ENCODE data around the gene CST7. TPM values are rescaled to one million over a fixed set of nuclear protein-coding genes. Genes with fewer than 3 reads are reported as not detected.
"Not testable (repeated sequence)": the region's sequence is repeated elsewhere in the genome, so short reads cannot be mapped to it uniquely, and the experiment has no call there.

The CST7 gene
- total RNA-seq, 1 experiment from 2014 or later: not detected

DNA sequence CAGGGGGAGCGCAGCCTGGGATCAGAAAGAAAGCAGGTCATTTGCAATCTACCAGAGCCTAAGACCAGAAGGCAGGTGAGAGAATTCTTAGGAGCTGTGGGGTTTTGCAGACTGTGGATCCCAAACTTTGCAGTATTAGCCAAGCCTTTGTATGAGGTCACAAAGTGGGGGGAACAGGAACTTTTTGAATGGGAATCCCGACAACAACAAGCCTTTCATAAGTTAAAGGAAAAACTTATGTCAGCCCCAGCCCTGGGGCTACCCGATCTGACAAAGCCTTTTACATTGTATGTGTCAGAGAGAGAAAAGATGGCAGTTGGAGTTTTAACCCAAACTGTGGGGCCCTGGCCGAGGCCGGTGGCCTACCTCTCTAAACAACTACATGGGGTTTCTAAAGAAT is 19.8 kb upstream of the CST7 start:
- not testable (repeated sequence) for DNase-seq (ENCODE audit: extremely low read depth, low read depth)

DNA sequence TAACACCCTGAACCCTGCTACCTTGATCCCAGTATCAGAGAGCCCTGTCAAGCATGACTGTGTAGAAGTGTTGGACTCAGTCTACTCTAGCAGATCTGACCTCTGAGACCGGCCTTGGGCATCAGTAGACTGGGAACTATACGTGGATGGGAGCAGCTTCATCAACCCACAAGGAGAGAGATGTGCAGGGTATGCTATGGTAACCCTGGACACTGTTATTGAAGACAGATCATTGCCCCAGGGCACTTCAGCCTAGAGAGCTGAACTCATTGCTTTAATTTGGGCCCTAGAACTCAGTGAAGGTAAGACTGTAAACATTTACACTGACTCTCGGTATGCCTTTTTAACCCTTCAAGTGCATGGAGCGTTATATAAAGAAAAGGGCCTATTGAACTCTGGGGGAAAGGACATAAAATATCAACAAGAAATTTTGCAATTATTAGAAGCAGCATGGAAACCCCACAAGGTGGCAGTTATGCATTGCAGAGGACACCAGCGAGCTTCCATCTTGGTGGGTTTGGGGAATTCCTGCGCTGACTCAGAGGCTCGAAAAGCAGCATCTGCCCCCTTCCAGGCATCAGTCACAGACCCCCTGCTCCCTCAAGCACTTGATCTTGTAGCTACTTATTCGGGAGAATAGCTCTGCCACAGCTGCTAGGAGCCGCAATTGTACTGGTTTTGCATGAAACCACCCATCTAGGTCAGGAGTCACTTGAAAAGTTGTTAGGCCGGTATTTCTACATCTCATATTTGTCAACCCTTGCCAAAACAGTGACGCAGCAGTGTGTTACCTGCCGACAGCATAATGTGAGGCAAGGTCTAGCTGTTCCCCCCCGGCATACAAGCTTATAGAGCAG is 19.0 kb upstream of the CST7 start:
- DNase-seq (ENCODE audit: extremely low read depth, low read depth): not testable (repeated sequence)

DNA sequence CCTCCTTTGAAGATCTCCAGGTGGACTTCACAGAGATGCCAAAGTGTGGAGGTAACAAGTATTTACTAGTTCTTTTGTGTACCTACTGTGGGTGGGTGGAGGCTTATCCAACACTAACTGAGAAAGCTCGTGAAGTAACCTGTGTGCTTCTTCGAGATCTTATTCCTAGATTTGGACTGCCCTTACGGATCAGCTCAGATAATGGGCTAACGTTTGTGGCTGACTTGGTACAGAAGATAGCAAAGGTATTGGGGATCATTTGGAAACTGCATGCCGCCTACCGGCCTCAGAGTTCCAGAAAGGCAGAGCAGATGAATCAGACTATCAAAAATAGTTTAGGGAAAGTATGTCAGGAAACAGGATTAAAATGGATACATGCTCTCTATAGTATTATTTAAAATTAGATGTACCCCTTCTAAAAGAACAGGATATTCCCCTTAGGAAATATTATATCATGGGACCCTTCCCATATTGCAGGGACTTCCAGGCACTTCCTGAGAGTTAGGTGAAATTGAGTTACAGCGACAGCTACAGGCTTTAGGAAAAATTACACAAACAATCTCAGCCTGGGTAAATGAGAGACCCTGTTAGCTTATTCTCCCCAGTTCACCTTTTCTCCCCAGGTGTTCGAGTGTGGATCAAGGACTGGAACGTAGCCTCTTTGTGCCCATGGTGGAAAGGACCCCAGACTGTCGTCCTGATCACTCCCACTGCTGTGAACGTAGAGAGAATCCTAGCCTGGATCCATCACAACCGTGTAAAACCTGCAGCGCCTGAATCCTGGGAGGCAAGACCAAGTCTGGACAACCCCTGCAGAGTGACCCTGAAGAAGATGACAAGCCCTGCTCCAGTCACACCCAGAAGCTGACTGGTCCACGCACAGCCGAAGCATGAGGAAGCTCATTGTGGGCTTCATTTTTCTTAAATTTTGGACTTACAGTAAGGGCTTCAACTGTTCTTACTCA is 18.1 kb upstream of the CST7 start:
- DNase-seq (ENCODE audit: extremely low read depth, low read depth): not testable (repeated sequence)

DNA sequence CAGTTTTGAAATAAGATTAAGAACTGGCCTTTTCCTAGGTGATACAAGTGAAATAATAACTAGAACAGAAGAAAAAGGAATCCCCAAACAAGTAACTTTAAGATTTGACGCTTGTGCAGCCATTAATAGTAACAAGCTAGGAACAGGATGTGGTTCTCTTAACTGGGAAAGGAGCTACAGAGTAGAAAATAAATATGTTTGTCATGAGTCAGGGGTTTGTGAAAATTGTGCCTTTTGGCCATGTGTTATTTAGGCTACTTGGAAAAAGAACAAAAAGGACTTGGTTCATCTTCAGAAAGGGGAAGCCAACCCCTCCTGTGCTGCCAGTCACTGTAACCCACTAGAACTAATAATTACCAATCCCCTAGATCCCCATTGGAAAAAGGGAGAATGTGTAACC is 17.2 kb upstream of the CST7 start:
- DNase-seq (ENCODE audit: extremely low read depth, low read depth): not testable (repeated sequence)

DNA sequence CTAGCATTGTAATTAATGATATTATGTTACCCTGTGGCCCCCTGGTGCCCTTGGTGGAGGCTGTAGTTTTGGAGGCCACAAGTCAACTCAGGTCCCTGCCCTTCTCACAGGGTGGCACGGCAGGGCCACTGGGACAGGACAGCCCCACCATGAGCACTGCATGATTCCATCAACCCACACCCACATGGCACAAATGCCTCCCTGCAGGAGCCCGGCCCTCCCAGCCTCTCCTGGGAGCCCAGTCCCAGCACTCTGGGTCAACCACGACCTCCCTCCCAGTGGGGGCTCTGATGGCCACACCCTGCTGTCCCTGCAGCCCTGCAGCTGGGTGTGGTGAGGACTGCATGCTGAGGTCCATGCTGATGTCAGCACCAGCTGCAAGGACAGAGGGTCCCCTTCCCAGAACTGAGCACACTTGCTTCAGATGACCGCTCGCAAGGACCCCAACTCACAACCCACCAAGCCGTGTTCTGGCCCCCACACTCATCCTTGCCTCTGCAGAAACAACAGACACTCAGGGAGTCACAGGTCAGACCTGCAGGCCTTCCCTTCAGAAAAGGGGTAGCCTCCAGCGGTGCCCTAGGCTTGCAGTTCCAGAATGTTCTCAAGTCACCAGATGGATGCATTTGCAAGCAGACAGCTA is 15.7 kb upstream of the CST7 start:
- no peak for DNase-seq (ENCODE audit: extremely low read depth, low read depth)

DNA sequence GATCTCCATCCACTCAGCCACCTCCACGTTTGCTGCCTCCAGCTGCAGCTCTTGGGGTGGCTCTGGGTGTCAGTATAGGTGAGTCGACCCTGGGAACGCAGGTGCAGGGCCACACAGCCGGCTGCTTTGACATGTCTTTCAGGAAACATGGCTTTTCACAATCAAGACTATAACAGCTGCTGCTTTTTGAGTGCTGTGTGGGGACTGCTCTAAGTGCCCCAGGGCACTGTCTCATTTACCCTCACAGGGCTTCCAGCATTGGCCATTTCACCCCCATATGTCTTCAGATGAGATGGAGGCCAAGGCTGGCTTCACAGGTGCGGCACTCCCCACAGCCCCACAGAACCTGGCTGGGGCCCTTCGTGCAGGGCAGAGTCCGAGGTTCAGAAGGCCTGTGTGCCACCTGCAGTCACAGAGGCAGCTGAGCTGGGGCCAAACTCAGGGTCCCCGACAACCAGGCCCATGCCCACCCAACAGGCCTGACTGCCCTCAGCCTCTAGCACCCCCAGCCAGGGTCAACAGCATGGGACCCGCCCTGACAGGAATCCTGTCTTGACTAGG is 14.9 kb upstream of the CST7 start:
- no peak for DNase-seq (ENCODE audit: extremely low read depth, low read depth)

DNA sequence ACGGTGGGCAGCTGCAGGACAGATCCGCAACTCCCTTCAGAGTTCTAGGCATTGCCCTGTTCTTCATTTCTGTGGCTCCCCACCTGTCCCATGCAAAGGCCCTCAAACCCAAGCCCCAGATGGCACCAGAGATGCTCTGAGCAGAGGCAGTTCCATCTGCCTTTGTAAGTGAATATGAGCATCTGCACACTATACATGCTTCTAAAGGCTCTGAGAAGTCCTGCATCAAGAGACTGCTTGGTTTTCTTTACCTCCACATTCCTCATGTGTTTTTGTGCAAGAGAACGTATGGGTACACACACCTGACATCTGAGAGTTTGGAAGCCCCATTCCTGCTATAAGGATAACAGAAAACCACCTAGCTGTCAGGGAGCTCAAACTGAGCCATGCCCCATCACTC is 14.4 kb upstream of the CST7 start:
- DNase-seq (ENCODE audit: extremely low read depth, low read depth): no peak

DNA sequence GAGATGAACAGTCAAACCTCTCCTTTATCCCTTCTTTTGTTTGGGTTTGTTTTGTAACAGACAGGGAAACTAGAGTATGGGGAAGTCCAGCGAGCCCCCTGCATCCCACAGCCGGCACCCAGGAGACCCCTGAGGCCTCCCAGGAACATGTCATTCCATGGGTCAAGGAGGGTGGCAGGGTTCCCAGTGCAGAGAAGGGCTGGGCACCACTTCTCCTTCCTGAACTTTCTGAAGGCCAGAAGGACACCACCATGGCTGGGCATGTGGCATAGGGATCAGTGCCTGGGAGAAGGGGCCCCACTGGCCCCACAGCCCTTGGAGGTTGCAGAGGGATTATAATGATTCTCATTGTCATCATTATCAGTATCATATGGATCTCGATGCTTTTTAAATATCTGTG is 13.9 kb upstream of the CST7 start:
- no peak for DNase-seq (ENCODE audit: extremely low read depth, low read depth)

DNA sequence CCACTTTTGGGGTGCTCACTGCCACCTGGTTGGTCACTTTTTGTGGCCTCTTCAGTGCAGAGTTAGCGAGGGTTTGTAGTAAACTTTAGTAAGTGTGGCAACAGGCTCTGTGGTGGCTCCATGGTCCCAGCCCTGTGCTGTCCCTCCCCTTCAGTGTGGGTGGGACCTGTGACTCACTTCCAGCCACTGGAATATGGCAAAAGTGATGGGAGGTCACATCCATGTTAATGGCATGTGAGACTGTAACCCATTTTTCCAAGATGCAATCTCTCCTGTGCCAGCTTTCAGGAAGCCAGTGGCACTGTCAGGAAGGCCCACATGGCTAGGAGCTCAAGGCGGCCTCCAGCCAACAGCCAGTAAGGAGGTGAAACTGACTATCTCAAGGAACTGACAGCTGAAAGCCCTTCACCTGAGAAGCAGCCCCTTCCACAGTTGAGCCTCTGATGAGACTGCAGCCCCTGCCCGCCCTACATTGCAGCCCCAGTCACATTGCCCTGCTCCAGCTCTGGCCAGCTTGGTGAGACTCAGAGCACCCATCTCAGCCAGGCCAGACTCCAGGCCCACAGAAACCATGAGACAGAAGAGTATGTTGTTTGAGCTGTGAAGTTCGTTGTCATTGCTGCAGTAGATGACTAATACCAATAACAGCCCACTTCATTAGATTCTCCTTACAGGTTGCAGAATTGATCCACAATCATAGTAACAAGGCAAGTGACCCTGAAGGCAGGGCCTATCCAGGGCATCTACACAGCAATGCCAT is 13.1 kb upstream of the CST7 start:
- DNase-seq (ENCODE audit: extremely low read depth, low read depth): no peak

DNA sequence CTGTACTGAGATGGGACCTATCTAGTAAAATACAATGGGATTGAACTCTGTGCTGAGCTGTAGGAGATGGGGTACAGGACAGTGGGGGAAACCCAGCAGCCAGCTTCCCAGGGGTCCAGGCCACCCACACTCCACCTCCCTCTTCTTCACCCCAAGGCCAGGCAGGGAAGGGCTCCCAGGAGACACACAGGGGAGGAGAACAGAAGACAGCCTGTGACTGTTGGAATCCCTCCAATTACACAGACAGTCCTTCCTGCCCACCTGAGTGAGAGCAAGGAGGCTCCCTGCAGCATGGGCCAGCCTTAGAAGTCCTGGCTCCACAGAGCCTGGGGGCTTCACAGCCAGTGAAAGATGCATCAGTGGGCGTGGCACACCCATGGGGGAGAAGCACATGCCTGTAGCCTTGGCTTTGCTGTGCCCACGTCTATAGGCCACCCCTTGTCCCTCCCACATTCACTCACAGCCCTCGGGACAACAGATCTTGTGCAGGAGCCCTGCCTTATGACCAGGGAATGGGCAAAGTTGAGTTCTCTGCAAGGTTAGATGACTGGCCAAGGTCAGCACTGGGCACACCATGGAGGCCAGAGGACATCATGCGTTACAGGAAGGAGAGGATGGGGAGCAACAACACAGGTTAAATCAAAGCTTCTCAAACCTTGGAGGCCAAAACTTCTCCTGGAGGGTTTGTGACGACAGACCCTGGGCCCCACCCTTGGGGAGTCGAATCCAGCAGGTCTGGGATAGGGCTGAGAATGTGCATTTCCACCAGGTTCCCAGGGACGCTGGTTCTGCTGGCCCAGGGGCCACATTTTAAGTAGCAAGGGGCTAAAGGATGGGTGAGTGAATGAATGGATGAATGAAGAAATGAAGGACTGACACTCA is 12.3 kb upstream of the CST7 start:
- no peak for DNase-seq (ENCODE audit: extremely low read depth, low read depth)

DNA sequence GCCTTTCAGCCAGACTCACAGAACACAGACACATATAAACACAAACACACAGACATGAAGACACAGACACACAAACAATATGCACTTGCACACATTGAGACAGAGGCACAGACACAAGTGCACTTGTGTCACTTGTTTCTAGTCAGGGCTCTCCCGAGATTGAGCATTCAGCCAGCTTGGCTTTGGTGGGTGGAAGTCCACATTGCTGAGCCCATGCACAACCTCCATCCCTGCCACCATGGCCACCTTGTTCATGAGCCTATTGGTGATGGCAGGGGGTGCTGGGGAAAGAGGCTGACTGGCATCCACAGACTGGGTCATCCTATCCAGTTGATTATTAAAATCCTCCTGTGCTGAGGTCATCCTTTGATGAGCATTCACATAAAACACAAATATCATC is 11.5 kb upstream of the CST7 start:
- no peak for DNase-seq (ENCODE audit: extremely low read depth, low read depth)

DNA sequence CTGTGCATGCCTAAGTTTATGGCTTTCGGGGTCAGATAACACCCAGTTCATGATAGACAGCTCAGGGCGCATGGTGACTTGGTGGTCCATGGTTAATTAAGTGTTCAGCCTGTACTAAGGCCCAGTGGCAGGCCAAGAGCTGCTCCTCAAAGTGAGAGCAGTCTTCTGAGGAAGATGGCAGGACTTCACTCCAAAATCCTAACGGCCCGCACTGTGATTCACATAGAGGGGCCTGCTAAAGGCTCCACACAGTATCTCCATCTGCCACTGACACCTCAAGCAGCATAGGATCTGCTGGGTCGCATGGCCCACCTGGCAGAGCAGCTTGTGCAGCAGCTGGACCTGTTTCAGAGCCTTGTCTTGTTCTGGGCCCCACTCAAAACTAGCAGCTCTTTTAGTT is 10.6 kb upstream of the CST7 start:
- DNase-seq (ENCODE audit: extremely low read depth, low read depth): no peak

DNA sequence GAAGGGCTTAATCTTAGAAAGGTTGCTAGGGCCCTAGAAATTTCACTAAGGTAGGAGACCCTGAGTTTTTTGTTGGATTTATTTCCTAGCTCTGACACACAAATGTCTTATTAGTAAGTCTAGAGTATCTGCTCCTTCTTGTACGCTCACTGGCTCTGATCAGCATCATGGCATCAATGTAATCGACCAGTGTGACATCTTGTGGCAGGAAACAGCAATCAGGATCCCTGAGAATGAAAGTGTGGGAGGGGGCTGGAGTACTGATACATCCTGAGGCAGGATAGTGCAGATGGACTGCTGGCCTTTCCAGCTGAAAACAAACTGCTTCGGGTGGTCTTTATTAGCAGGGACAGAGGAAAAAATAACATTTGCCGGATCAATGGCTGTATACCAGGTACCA is 10.0 kb upstream of the CST7 start:
- DNase-seq (ENCODE audit: extremely low read depth, low read depth): no peak

DNA sequence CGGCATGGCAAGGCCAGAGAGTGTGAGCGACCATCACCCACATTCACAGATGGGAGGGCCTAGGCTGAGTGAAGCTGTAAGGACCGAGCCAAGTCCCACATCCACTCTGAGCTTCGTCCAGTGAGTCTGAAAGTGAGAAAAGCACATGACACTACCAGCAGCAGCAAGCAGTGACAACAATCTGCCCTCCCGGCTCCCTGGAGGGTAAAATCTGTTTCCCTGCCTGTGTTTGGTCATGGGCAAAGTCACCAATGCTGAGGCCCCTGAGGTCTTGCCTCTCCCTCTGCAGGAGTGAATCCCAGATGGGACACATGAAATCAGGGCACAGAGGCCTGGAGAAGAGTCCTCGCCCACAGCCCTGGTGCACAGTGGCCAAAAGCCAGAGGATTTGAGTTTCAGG is 6.4 kb upstream of the CST7 start:
- DNase-seq (ENCODE audit: extremely low read depth, low read depth): no peak

DNA sequence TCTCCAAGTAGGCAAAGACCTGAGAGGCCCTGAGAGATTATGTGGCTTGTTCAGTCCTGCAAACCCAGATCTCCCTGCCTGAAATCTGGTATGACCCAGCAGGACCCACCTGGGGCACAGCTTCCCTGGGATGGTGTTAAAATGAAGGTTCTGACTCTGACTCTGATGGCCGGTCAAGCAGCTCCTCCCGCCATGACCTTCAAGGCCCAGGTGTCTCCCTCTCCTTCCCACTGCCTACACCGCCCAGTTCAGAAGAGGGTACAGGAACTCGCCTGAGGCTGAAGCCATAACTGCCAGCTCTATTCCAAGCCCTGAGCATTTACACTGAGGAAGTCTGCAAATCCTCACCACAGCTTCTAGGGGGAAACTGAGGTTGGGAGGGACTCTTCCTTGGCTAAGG is 5.9 kb upstream of the CST7 start:
- DNase-seq (ENCODE audit: extremely low read depth, low read depth): no peak

DNA sequence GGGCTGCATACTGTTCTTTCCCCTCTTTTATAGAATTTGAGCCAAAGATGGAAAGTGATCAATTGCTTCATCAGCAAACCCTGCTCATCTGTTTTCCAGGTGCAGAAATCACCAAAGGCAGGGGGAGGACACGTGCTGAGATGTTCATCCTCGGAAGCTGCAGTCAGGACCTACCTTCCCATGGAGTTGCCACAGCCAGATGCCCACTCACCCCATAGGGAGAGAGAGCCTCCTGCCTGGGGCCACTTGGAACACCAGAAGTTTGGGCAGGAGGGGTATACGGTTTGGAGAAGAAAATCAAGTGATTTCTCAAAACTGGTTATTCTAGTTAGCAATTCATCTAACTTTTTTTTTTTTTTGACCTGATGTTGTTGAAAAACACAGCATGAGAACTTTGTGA is 5.3 kb upstream of the CST7 start:
- DNase-seq (ENCODE audit: extremely low read depth, low read depth): no peak

DNA sequence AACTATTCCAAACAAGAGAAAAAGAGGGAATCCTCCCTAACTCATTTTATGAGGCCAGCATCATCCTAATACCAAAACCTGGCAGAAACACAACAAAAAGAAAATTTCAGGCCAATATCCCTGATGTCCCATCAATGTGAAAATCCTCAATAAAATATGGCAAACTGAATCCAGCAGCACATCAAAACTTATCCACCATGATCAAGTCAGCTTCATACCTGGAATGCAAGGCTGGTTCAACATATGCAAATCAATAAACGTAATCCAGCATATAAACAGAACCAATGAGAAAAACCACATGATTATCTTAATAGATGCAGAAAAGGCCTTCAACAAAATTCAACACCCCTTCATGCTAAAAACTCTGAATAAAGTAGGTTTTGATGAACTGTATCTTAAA is 2.7 kb upstream of the CST7 start:
- not testable (repeated sequence) for DNase-seq (ENCODE audit: extremely low read depth, low read depth)

DNA sequence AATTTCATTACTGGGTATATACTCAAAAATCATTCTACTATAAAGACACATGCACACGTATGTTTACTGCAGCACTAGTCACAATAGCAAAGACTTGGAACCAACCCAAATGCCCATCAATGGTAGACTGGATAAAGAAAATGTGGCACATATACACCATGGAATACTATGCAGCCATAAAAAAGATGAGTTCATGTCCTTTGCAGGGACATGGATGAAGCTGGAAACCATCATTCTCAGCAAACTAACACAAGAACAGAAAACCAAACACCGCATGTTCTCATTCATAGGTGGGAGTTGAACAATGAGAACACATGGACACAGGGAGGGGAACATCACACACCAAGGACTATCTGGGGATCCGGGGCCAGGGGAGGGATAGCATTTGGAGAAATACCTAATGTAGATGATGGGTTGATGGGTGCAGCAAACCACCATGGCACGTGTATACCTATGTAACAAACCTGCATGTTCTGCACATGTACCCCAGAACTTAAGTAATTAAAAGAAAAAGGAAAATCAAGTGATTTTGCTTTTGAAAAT is 602 bp upstream of the CST7 start:
- DNase-seq (ENCODE audit: extremely low read depth, low read depth): not testable (repeated sequence)

DNA sequence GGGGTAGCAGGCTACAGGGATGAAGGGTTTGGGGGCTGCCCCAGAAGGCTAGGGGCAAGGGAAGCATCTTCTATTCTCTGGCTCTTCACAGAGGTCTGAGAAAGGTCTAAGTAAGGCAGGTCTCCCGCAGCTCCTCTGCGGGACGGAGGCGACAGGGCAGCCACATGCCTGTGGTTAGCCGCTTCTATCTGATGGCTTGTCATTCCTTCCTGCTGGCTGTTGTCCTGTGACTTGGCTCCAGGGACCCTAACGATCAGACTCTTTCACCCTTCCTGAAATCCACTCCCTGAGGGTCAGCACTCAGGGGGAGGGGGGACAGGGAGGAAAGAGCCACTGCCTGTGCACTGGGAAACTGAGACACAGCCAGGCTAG is 673 bp downstream of the CST7 start:
- no peak for DNase-seq (ENCODE audit: extremely low read depth, low read depth)

Data from NCI-H460 (cell line).